ENCODE measurements around the gene ARHGEF1.
A peak's percentile ranks its signal among the peaks of the same experiment; 100 is the strongest.

ARHGEF1 gene

DNA sequence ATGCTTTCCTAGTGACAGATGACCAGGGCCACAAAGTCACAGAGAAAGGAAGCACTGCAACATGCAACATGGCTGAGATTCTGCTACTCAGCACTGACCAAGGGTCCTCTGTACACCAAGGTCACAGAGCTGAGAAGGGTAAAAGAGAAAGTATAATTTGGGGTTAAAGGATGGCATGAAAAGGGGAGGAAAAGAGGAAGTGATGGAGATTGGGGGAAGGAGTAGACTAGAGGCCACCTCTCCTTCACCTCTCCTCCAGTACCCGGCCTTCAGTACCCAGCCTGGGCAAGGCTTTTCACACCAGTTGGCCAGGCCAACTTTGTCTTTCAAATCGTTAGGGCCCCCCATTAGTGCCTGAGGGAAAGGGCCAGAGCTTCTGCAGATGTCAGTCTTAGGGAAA, 29.2 kb upstream of the ARHGEF1 start:
- no peak for TF ChIP-seq ZNF274 (IDR thresholded peaks at IDR 0.05; ENCODE audit: low read depth, low read length)
- H3K4me3 ChIP-seq (ENCODE audit: low read length), result no peak overlapping the region

DNA sequence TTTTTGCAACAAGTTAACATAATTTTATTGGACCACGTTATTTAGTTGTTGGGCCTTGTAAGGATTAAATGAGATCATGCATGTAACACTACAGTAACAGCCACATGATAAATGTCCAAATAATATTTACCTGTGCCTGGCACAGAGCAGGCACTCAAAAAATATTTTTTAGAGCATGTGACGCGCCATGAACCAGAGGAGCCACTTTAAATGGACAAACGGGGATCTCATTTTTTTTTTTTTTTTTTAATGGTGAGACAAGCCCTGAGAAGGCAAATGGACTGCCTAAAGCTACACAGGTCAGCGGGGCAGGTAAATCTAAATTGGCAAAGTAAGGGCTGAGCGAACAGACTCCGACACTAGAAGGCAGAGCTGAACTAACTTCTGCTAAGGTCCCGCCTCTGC, 23.8 kb upstream of the ARHGEF1 start:
- TF ChIP-seq ZNF274 (IDR thresholded peaks at IDR 0.05; ENCODE audit: low read depth, low read length), result no peak
- peak overlapping the region; percentile 53 for H3K4me3 ChIP-seq (ENCODE audit: low read length)

DNA sequence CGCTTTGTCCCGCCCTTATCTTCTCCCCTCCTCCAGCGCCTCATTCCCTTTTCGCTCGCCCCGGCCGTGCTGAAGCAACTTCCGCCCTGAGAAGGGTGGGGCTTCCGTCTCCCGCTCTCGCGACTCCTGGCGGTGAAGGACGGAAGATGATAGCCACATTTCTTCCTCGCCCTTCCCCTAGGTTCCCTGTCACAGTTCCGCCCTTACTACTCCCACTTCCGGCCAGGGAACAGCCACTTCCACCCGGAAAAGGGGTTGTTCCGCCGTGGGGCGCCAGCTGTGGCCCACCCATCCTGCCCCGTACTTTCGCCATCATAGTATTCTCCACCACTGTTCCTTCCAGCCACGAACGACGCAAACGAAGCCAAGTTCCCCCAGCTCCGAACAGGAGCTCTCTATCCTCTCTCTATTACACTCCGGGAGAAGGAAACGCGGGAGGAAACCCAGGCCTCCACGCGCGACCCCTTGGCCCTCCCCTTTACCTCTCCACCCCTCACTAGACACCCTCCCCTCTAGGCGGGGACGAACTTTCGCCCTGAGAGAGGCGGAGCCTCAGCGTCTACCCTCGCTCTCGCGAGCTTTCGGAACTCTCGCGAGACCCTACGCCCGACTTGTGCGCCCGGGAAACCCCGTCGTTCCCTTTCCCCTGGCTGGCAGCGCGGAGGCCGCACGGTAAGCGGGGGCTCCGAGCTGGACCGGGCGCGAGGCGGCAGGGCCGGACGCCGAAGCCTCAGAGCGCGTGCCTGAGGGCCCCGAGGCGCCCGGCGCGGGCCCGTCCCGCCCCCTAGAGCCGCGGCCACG, 23.2 kb upstream of the ARHGEF1 start, which contains the start of gene RPS19:
Gene RPS19 (plus strand): TSS at position 638 of the 801 bp plus-strand sequence. CDS start 520 bp downstream, outside the sequence.
- no peak for TF ChIP-seq ZNF274 (IDR thresholded peaks at IDR 0.05; ENCODE audit: low read depth, low read length)
- H3K4me3 ChIP-seq (ENCODE audit: low read length), result peak within 1 kb of the TSS; percentile 92

DNA sequence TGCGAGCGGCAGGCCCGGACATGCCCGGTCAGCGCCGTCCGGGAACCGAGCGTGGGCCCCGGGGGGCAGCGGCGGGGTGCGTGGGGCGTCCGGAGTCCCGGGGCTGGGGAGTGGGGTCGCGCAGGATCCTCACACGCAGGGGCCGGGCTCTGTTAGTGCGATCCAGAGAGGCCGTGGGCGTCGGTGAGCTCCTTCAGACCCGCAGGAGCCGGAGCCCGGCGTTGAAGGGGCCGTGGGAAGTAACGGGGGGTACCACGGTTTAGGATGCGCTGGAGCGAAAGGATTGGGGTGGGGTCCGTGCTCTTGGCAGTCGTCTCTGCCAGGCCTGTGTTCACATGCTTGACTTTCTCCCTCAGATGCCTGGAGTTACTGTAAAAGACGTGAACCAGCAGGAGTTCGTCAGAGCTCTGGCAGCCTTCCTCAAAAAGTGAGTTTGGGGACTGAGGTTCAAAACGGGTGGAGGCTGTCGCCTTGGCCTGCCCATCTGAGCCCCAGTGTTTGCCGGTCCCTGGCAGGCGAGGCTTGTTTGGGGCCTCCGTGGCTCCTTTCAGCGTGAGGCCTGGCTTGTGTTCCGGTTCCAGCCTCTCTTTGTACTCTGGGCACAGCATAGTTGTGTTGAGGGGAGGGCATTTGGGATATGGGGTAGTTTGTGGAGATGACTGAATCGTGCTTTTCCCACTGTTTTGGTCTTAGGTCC, 22.4 kb upstream of the ARHGEF1 start:
- H3K4me3 ChIP-seq (ENCODE audit: low read length), result peak overlapping the region; percentile 92
- TF ChIP-seq ZNF274 (IDR thresholded peaks at IDR 0.05; ENCODE audit: low read depth, low read length), result no peak

DNA sequence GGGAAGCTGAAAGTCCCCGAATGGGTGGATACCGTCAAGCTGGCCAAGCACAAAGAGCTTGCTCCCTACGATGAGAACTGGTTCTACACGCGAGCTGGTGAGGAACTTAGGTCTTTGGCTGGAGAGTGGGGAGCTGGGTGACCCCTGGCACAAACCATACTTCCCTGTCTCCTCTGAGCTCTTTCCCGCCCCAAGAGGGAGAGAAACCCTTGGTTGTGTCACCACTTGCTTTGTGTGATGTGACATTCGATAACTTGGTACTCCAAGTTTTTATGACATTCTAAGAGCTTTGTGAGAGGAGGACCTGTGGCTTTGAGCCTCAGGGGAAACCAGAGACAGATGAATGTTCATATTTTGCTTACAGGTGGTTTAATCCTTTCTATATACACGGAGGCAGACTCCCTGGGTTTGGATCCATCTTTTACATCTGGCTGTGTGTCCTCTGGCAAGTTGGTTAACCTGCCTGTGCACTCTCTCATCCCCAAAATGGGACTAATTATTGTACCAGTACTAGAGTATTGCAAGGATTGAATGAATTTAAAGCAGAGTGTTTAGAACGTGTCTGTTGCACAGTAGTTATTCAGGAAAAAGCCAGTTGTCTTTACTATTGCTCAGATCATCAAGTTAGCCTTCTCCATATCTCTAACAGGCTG, 21.7 kb upstream of the ARHGEF1 start:
- no peak for TF ChIP-seq ZNF274 (IDR thresholded peaks at IDR 0.05; ENCODE audit: low read depth, low read length)
- H3K4me3 ChIP-seq (ENCODE audit: low read length), result peak overlapping the region; percentile 92

DNA sequence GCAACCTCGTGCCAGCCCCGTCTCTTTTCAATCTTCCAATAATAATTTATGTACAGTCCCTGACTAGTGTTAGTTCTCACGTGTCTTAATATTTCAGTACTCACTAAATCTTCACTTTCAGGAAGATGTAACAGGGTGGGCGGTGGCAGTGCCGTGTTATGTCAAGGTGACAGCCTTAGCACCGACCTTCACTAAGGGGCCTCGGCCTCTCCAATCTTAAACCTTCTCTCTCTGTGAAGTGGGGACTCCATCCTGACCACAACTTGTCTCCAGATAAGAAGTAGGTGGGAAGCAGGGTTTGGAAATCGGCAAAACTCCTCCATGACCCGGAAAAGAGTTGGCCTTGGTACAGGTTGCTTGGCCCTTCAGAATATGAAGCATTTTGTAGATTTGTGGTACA, 21.1 kb upstream of the ARHGEF1 start:
- peak overlapping the region; percentile 92 for H3K4me3 ChIP-seq (ENCODE audit: low read length)

DNA sequence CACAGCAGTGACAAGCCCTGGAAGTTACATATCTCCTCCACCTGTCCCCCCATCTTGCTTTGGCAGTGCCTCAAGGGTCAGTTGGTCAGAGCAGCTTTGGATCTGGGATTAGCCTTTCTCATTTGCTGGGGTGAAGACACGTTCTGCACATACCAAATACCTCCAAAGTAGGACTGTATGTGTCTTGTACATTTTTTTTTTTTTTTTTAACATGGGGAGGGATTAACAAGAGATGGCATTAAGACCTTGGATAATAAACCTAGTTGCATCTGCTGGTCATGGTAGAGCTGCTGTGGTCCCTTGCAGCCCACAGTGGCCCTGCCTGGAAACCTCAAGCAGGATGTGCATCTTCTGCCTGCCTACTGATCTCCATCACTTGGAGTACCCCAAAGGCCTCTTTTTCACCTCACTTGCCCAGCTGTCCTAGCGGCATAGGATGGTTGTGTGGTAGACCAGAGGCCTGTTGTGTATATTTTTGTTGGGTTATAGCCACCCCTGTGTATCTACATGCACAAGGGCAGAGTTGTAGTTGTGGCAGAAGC, 20.5 kb upstream of the ARHGEF1 start:
- TF ChIP-seq ZNF274 (IDR thresholded peaks at IDR 0.05; ENCODE audit: low read depth, low read length), result no peak
- peak overlapping the region; percentile 92; the same call in 1 of the 2 replicates for H3K4me3 ChIP-seq (ENCODE audit: low read length)

More for the DNA sequence above, 21.1 kb upstream of the ARHGEF1 start:
- no peak for TF ChIP-seq ZNF274 (IDR thresholded peaks at IDR 0.05; ENCODE audit: low read depth, low read length)

DNA sequence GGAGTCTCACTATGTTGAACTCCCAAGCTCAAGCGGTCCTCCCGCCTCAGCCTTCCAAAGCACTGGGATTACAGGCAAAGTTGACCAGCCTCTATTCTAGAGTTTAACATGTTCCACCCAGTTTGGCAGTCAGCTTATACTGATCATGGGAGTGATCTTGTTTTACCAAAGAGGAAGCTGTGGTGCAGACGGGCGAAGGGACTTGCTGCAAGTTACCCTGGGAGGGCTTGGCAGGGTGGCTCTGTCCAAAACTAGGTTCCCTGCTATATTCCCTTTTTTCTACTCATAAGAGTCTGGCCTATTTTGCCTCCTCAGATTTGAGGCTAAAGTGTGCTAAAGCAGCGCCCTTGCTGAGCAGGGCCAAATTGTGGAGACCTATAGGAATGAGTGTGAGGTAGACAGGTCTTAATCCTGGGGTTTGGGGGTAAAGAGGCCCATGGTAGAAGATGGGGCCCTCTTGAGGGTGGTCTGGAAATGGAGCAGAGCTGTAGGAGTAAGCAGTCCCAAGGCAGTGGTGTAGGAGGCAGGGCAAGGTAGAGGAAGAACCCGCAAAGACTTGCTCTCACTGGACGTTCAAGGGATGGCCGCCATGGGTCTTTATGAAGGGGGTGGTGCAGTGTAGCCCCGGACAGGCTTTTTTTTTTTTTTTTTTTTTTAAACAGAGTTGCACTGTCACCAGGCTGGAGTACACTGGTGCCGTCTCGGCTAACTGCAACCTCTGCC, 19.6 kb upstream of the ARHGEF1 start:
- H3K4me3 ChIP-seq (ENCODE audit: low read length), result peak overlapping the region; percentile 92; the same call in 1 of the 2 replicates
- no peak for TF ChIP-seq ZNF274 (IDR thresholded peaks at IDR 0.05; ENCODE audit: low read depth, low read length)

DNA sequence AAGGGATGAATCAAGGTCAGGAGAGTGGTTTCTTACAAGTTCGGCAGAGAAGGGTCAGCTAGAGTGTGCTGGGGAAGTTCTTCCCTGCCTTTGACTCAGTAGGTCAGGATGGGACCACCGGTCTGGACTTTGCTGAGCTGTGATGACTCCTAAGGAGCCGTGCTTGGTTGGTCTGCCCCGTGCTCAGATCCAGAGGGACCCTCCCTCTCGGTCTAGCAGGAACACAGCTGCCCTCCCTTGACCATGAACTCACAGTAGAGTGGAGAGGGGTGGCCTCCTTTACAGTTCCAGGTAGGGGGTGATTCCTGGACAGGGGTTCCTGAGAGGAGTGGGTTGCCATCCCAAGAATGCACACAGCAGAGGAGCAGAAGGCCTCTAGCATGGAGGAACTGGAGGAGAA, 18.6 kb upstream of the ARHGEF1 start:
- no peak for TF ChIP-seq ZNF274 (IDR thresholded peaks at IDR 0.05; ENCODE audit: low read depth, low read length)
- H3K4me3 ChIP-seq (ENCODE audit: low read length), result no peak overlapping the region; the same call in 1 of the 2 replicates

DNA sequence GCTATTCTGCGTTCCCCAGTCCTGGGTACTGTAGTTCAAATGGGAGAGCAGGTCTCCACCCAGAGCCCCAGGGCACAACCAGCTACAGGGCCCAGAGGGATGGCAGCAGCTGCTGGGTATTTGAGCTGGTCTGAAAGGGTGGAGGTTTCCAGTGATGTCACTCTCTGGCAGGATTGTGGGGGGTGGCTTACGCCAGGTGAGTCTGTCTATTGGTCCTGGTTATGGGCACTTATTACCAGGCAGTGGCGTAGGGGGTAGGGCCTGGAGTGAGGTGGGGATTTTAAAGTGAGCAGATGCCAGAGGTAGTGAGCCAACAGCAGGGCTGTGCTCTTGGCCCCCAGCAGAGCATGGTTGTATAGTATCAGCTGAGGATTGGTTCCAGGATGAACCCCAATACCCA, 16.7 kb upstream of the ARHGEF1 start:
- no peak overlapping the region for H3K4me3 ChIP-seq (ENCODE audit: low read length)
- no peak for TF ChIP-seq ZNF274 (IDR thresholded peaks at IDR 0.05; ENCODE audit: low read depth, low read length)

DNA sequence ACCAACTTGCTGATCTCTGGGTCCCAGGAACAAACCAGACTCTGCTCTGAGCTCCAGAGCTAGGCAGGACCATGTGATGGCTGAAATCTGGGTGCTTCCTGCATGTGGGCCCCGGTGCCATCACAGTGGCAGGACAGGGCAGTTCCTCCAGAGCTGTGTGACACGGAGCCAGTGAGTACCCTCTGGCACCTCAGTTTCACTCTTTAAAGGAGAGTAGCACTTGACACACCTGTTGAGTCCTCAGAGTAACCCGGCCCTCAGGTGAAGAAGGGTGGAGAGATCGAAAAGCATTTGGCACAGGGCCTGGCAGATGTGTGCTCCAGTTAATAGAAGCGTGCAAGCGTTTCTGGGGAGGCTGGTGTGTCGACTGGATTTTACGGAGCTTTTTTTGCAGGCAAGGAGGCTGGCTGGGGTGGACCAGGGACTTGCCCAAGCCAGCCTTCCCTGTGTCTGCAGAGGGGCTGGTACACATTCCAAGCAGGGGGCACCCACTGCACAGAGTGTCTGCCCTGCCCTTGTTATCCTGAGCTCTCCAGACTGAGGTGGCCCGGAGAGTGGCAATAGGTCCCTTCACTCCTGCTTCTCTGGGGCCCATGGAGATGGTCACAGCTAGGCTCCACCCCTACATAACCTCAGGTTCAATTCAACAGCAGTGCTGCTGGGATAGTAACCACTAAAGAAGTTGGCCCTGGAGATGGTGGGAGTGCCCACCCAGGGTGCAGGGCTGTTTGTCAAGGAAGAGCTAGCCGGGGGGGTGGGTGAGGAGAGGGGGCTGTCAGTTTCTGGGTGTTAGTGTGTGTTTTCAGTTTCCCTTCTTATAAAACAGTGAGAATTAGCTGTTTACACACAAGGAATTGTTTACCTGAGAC, 14.6 kb upstream of the ARHGEF1 start:
- H3K4me3 ChIP-seq (ENCODE audit: low read length), result no peak overlapping the region
- TF ChIP-seq ZNF274 (IDR thresholded peaks at IDR 0.05; ENCODE audit: low read depth, low read length), result no peak

DNA sequence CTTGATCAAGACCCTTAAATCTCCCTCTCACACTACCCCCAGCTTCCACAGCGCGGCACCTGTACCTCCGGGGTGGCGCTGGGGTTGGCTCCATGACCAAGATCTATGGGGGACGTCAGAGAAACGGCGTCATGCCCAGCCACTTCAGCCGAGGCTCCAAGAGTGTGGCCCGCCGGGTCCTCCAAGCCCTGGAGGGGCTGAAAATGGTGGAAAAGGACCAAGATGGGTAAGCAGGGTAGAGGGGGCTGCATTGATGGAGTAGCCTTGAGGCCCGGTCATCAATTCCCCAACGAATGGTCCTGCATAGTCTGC, 14.0 kb upstream of the ARHGEF1 start:
- no peak overlapping the region for H3K4me3 ChIP-seq (ENCODE audit: low read length)
- no peak for TF ChIP-seq ZNF274 (IDR thresholded peaks at IDR 0.05; ENCODE audit: low read depth, low read length)

DNA sequence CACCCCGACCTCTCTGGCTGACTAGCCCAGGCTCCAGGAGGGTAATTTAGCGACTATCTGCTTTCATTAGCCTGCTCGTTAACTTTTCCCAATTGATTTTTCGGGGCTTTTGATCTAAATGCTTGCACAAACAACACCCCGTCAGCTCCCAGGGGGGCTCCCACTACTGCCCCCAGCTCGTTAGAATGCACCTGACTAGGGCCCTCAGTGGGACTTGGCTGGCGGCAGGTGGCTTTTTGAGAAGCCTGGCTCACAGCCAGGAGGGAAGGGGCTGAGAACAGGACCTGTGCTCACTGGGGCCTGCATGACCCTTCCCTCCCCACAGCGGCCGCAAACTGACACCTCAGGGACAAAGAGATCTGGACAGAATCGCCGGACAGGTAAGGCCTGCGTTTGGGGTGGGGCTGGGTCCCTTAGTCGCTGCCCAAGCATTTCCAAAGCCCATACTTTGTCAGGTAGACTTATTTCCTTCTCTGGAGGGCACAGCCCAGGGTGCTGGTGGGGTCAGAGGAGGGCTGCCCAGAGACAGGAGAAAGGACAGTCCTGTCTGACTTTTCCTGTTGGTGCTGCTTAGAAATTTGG, 13.5 kb upstream of the ARHGEF1 start:
- no peak overlapping the region for H3K4me3 ChIP-seq (ENCODE audit: low read length)
- TF ChIP-seq ZNF274 (IDR thresholded peaks at IDR 0.05; ENCODE audit: low read depth, low read length), result no peak
